ENCODE measurements around the gene TGFBR3.
"Not testable (repeated sequence)": the region's sequence is repeated elsewhere in the genome, so short reads cannot be mapped to it uniquely, and the experiment has no call there.

TGFBR3 gene

GRCh38 chr1:91682882-91683597, 202.9 kb downstream of the TGFBR3 start:
- DNase-seq (ENCODE audit: low read depth): no peak

- no peak for DNase-seq (ENCODE audit: low read depth)
These were observed 205.3 kb downstream of the TGFBR3 start for GRCh38 chr1:91680556-91681155.

GRCh38 chr1:91679446-91679845, 206.5 kb downstream of the TGFBR3 start:
- no peak for DNase-seq (ENCODE audit: low read depth)

- DNase-seq (ENCODE audit: low read depth): no peak
These were observed 209.9 kb downstream of the TGFBR3 start for GRCh38 chr1:91676030-91676429.

- no peak for DNase-seq (ENCODE audit: low read depth)
These were observed 211.8 kb downstream of the TGFBR3 start for GRCh38 chr1:91674107-91674506.

- DNase-seq (ENCODE audit: low read depth): no peak
These were observed 212.3 kb downstream of the TGFBR3 start for GRCh38 chr1:91673613-91674012.

- DNase-seq (ENCODE audit: low read depth): no peak
These were observed 213.3 kb downstream of the TGFBR3 start for GRCh38 chr1:91672601-91673161.

- DNase-seq (ENCODE audit: low read depth): no peak
These were observed 215.2 kb downstream of the TGFBR3 start for GRCh38 chr1:91670781-91671180.

GRCh38 chr1:91669584-91670350, 216.2 kb downstream of the TGFBR3 start:
- no peak for DNase-seq (ENCODE audit: low read depth)

- not testable (repeated sequence) for DNase-seq (ENCODE audit: low read depth)
These were observed 219.3 kb downstream of the TGFBR3 start for GRCh38 chr1:91666651-91667050.

GRCh38 chr1:91661121-91661520, 224.8 kb downstream of the TGFBR3 start:
- DNase-seq (ENCODE audit: low read depth): no peak

GRCh38 chr1:91660708-91661107, 225.2 kb downstream of the TGFBR3 start:
- no peak for DNase-seq (ENCODE audit: low read depth)

- DNase-seq (ENCODE audit: low read depth): no peak
These were observed 230.0 kb downstream of the TGFBR3 start for GRCh38 chr1:91655912-91656449.

GRCh38 chr1:91653183-91653582, 232.8 kb downstream of the TGFBR3 start:
- no peak for DNase-seq (ENCODE audit: low read depth)

GRCh38 chr1:91651661-91652071, 234.3 kb downstream of the TGFBR3 start:
- DNase-seq (ENCODE audit: low read depth): no peak

GRCh38 chr1:91651243-91651642, 234.7 kb downstream of the TGFBR3 start:
- DNase-seq (ENCODE audit: low read depth): no peak

- DNase-seq (ENCODE audit: low read depth): no peak
These were observed 235.2 kb downstream of the TGFBR3 start for GRCh38 chr1:91650764-91651163.

GRCh38 chr1:91647061-91647460, 238.9 kb downstream of the TGFBR3 start:
- DNase-seq (ENCODE audit: low read depth): no peak

- no peak for DNase-seq (ENCODE audit: low read depth)
These were observed 240.9 kb downstream of the TGFBR3 start for GRCh38 chr1:91645031-91645430.

- DNase-seq (ENCODE audit: low read depth): no peak
These were observed 242.5 kb downstream of the TGFBR3 start for GRCh38 chr1:91643431-91643830.

GRCh38 chr1:91640877-91641526, 244.9 kb downstream of the TGFBR3 start:
- no peak for DNase-seq (ENCODE audit: low read depth)

GRCh38 chr1:91637539-91637994, 248.4 kb downstream of the TGFBR3 start:
- DNase-seq (ENCODE audit: low read depth): no peak
